GM21576 (cell line): ENCODE data around the gene RFX5.

Experiments used
- ATAC-seq: cut with Tn5 transposase; IDR thresholded peaks from one replicate; pipeline ENCODE4 v1.9.1; 2021; ENCODE audit warnings: mild to moderate bottlenecking, moderate library complexity; ENCODE audit not compliant: unreplicated experiment

Gene RFX5

GRCh38 chr1:151325646-151326429 is 21.2 kb downstream of the RFX5 start:
- no peak for ATAC-seq

- no peak for ATAC-seq
Measured at GRCh38 chr1:151325231-151325630, 21.8 kb downstream of the RFX5 start.

DNA sequence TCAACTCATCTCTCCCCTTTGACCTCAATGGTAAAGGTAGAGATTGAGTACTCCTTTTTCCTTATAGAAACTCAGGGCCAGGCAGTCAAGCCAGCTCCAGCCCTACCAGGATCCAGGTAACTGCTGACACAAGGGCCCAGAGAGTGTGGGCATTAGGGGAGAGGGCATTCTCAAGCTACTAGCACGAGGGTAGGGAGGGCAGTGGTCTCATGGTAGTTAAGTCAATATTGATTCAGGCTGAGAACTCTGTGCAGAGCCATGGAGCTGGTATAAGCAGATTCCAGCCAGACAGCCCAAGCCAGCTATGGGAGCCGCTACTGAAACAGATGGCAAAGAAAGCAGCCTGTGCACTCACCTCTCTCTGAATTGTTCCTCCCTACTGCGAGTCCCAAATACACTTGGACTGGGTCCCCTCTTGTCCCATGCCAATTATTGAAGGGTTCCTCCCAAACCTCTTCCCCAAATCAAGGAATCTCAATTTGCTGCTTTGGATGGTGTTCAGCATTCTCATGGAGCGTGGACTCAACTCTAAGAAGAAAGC is 22.6 kb downstream of the RFX5 start:
- ATAC-seq: no peak

- ATAC-seq: no peak
Measured at GRCh38 chr1:151318975-151319374, 28.1 kb downstream of the RFX5 start.

DNA sequence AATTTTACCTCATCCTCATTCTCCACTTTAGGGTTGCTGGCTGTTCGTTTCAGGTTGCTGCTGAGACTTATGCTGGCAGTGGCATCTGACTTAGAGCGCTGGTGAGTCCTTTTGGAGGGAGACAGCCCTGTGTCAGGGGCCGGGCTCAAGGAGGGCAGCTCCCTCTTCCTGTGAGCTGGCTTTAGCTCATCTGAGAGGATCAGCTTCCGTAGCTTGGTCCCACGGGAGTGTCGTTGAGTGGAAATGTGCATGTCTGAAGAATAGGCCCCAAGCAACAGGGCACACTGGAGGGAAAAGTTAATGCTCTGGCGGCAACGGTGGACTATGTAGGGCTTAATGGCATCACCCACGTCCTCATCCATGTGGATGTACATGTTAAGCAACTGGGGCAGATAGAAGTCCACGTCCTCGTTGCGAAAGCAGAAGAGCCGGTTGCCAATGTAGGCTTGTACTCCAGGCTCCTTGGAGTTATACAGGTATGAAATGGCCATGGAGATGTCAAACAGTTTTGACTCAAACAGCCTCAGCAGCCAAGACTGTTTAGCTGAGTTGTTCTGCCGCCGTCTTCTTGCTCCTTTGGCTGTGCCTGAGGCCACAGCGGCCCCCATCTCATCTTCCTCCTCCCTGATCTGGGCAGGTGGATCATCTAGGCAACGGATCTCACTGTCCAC is 31.4 kb downstream of the RFX5 start:
- no peak for ATAC-seq

DNA sequence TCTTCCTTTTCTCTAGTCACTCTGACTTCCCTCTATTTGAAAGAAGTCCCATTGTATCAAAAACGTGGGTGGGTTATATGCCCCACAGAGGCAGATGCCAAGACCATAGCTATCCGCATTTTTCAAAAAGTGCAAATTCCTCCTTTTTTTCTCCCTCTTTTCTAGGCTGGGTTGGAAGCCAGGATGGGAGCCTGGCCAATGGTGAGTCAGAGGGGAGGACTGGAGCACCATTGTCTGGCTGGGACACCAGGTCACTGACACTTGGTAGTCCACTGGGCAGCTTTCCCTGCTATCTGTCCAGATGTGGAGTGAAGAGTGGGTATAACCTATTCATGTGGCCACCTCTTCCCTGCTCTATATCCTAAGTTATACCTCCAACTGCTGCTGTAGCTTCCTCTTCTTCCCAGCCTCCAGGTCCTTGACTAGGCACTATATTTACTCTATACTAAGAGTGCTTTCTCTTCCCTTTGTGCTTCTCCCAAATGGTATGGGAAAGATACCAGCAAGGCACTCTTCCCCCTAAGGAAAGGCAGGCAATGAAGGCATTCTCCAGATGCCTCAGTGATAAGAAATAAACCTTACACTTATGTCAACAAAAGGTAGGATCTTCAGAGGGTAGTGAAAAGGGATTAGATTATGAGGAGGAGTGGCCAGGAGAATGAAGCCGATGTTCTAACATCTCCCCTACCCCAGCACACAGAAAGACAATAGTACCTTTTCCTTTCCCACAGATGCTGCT is 32.7 kb downstream of the RFX5 start:
- no peak for ATAC-seq

GRCh38 chr1:151313501-151313900 is 33.6 kb downstream of the RFX5 start:
- ATAC-seq: no peak

DNA sequence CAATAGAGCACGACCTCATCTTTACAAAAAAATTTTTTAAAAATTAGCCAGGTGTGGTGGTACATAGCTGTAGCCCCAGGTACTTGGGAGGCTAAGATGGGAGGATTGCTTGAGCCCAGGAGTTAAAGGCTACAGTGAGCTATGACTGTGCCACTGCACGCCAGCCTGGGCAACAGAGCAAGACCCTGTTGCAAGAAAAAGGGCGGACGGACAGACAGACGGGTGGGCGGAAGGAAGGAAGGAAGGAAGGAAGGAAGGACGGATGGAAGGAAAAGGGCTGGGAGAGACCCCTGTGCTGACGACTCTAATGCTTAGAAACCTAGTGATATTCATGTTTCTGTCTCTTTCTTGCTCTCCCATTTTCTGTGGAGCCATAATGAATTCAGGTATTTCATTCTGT is 34.2 kb downstream of the RFX5 start:
- ATAC-seq: no peak

- no peak for ATAC-seq
Measured at GRCh38 chr1:151312411-151312810, 34.6 kb downstream of the RFX5 start.

- ATAC-seq: no peak
Measured at GRCh38 chr1:151311589-151312331, 35.3 kb downstream of the RFX5 start.

GRCh38 chr1:151311011-151311410 is 36.0 kb downstream of the RFX5 start:
- ATAC-seq: no peak

DNA sequence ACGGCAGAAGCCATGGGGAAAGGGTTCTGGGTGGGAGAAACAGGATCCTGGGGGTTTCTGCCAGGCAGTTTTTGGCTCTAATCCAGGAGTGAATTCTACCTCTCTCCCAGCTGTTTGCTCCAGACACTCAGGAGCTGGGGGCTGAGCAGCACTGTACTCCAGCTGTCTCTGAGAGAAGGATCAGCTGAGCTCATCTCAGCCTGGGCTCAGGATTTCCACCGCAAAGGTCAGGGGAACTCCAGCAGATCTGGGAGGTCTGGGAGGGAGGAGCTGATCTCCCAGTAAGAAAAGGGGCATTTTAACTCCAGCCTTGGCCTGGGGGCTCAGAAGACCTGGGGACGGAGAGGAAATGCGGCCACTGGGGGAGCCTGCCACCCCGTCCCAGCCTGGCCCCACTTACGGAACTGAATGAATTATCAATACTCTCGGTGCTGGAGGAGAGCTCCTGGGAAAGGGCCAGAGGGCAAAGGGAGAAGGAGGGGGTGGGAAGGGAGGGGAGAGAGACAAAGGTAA is 37.2 kb downstream of the RFX5 start:
- ATAC-seq: no peak

GRCh38 chr1:151294742-151295462 is 52.1 kb downstream of the RFX5 start:
- no peak for ATAC-seq

GRCh38 chr1:151293093-151293492 is 54.0 kb downstream of the RFX5 start:
- no peak for ATAC-seq

- ATAC-seq: no peak
Measured at GRCh38 chr1:151292207-151293030, 54.6 kb downstream of the RFX5 start.

GRCh38 chr1:151290709-151291303 is 56.2 kb downstream of the RFX5 start:
- ATAC-seq: no peak
